Natural killer cell treated with Interleukin-12 subunit alpha and Interleukin-12 subunit beta and Interleukin-15 and Interleukin-18, amount 100 ng/mL, for 72 hours (primary cell): ENCODE results near the gene DDX27. TPM values are rescaled to one million over a fixed set of nuclear protein-coding genes. Genes with fewer than 3 reads are reported as not detected.

Experiments used
- ATAC-seq, 2 donors: fragments of 150-1000 bp; cut with Tn5 transposase in 1 of 2; sonication (Bioruptor Pico), chemical (Tn5 transposase) in 1 of 2; 2 replicates each; pipeline ENCODE4 v1.10.0; 2021
- DNase-seq: peaks from one replicate; pipeline ENCODE4 v3.0.0; 2022; ENCODE audit warnings: low spot score
- H3K27ac Mint-ChIP-seq, 2 donors: 1 replicate in 1 of 2; 2 replicates in 1 of 2; pipeline ENCODE4 v1.8.0; 2022; ENCODE audit warnings: mixed read lengths in 2 of 2, mild to moderate bottlenecking in 1 of 2, moderate library complexity in 1 of 2
- H3K27me3 Mint-ChIP-seq, 2 donors: 1 replicate in 1 of 2; 2 replicates in 1 of 2; pipeline ENCODE4 v1.8.0; 2022; ENCODE audit warnings: mixed read lengths in 2 of 2
- H3K36me3 Mint-ChIP-seq: one replicate; pipeline ENCODE4 v1.8.0; 2022; ENCODE audit warnings: mixed read lengths
- H3K4me1 Mint-ChIP-seq, 2 donors: 1 replicate in 1 of 2; 2 replicates in 1 of 2; pipeline ENCODE4 v1.8.0; 2022; ENCODE audit warnings: low read depth in 2 of 2, mixed read lengths in 2 of 2, mild to moderate bottlenecking in 1 of 2
- H3K4me3 Mint-ChIP-seq: one replicate; pipeline ENCODE4 v1.8.0; 2022; ENCODE audit warnings: mixed read lengths
- H3K9me3 Mint-ChIP-seq: 2 replicates; pipeline ENCODE4 v1.8.0; 2022; ENCODE audit warnings: mixed read lengths
- total RNA-seq, 2 donors: library from RNA; stranded (reverse); gene quantifications; one replicate each; pipeline ENCODE4 v1.2.3, GENCODE V29; 2022

The DDX27 gene
- total RNA-seq, 2 donors from 2014 or later = 41.4 to 60.2 TPM

GRCh38 chr20:49270177-49270576, 51.0 kb downstream of the DDX27 start:
- H3K36me3 Mint-ChIP-seq = peaks cover 59% of the 10 kb centered on the region
- DNase-seq = no peak
- H3K27me3 Mint-ChIP-seq = no peaks in the 10 kb centered on the region
- no peak for ATAC-seq
- peak overlapping the region; percentile 78 for H3K4me3 Mint-ChIP-seq
- H3K27ac Mint-ChIP-seq = no peak overlapping the region
- peaks cover 52 to 62% of the 10 kb centered on the region in 2 donors for H3K4me1 Mint-ChIP-seq
- peaks cover 4% of the 10 kb centered on the region for H3K9me3 Mint-ChIP-seq

- DNase-seq (no peak), ATAC-seq (no peak)
- no peak overlapping the region for H3K27ac Mint-ChIP-seq
- peak overlapping the region; percentile 78 for H3K4me3 Mint-ChIP-seq
- H3K9me3 Mint-ChIP-seq = peaks cover 4% of the 10 kb centered on the region
- H3K36me3 Mint-ChIP-seq = peaks cover 60% of the 10 kb centered on the region
- H3K27me3 Mint-ChIP-seq = no peaks in the 10 kb centered on the region
- peaks cover 53 to 68% of the 10 kb centered on the region in 2 donors for H3K4me1 Mint-ChIP-seq
Observed at GRCh38 chr20:49270736-49271135, 51.5 kb downstream of the DDX27 start.

GRCh38 chr20:49272654-49273053, 53.4 kb downstream of the DDX27 start:
- Mint-ChIP-seq H3K27ac (peak overlapping the region; percentile 9 to 38), H3K27me3 (no peaks in the 10 kb centered on the region), H3K4me1 (peaks cover 56 to 74% of the 10 kb centered on the region in 2 donors), H3K4me3 (peak overlapping the region; percentile 59), H3K36me3 (peaks cover 64% of the 10 kb centered on the region), H3K9me3 (peaks cover 4% of the 10 kb centered on the region)
- ATAC-seq (no peak), DNase-seq (no peak)

GRCh38 chr20:49273696-49274277, 54.6 kb downstream of the DDX27 start:
- peaks cover 4% of the 10 kb centered on the region for H3K9me3 Mint-ChIP-seq
- DNase-seq (no peak), ATAC-seq (no peak)
- H3K4me3 Mint-ChIP-seq = no peak overlapping the region
- H3K27me3 Mint-ChIP-seq = no peaks in the 10 kb centered on the region
- H3K4me1 Mint-ChIP-seq = peaks cover 51 to 72% of the 10 kb centered on the region in 2 donors
- H3K27ac Mint-ChIP-seq = peak overlapping the region in 1 of 2 donors; percentile 38
- H3K36me3 Mint-ChIP-seq = peaks cover 66% of the 10 kb centered on the region

GRCh38 chr20:49275216-49275615, 56.0 kb downstream of the DDX27 start:
- peaks cover 66% of the 10 kb centered on the region for H3K36me3 Mint-ChIP-seq
- H3K27me3 Mint-ChIP-seq = no peaks in the 10 kb centered on the region
- ATAC-seq (no peak), DNase-seq (no peak)
- peak overlapping the region; percentile 99 for H3K4me3 Mint-ChIP-seq
- no peaks in the 10 kb centered on the region for H3K9me3 Mint-ChIP-seq
- peaks cover 54 to 69% of the 10 kb centered on the region in 2 donors for H3K4me1 Mint-ChIP-seq
- peak overlapping the region; percentile 99 to 100 for H3K27ac Mint-ChIP-seq

GRCh38 chr20:49275636-49276035, 56.4 kb downstream of the DDX27 start:
- Mint-ChIP-seq H3K4me3 (peak overlapping the region; percentile 99), H3K36me3 (peaks cover 66% of the 10 kb centered on the region), H3K9me3 (peaks cover under 1% of the 10 kb centered on the region), H3K27me3 (no peaks in the 10 kb centered on the region), H3K27ac (peak overlapping the region; percentile 99 to 100), H3K4me1 (peaks cover 52 to 69% of the 10 kb centered on the region in 2 donors)
- no peak for ATAC-seq
- DNase-seq = no peak

- Mint-ChIP-seq H3K4me1 (peaks cover 53 to 70% of the 10 kb centered on the region in 2 donors), H3K4me3 (peak overlapping the region; percentile 99), H3K27me3 (no peaks in the 10 kb centered on the region), H3K27ac (peak overlapping the region; percentile 99 to 100), H3K36me3 (peaks cover 66% of the 10 kb centered on the region), H3K9me3 (peaks cover 6% of the 10 kb centered on the region)
- ATAC-seq (peak in 1 of 2 donors; percentile 31), DNase-seq (peak; percentile 79)
Observed at GRCh38 chr20:49276161-49276960, 57.1 kb downstream of the DDX27 start.

- Mint-ChIP-seq H3K27me3 (no peaks in the 10 kb centered on the region), H3K4me3 (peak overlapping the region; percentile 99), H3K4me1 (peaks cover 58 to 73% of the 10 kb centered on the region in 2 donors), H3K27ac (peak overlapping the region; percentile 99 to 100), H3K9me3 (peaks cover 7% of the 10 kb centered on the region), H3K36me3 (peaks cover 70% of the 10 kb centered on the region)
- ATAC-seq (peak in 1 of 2 donors; percentile 15), DNase-seq (peak; percentile 80)
Observed at GRCh38 chr20:49276961-49277785, 58.0 kb downstream of the DDX27 start.

- no peaks in the 10 kb centered on the region for H3K27me3 Mint-ChIP-seq
- peak overlapping the region; percentile 99 for H3K4me3 Mint-ChIP-seq
- H3K27ac Mint-ChIP-seq = peak overlapping the region; percentile 99 to 100
- DNase-seq (no peak), ATAC-seq (no peak)
- H3K9me3 Mint-ChIP-seq = peaks cover 7% of the 10 kb centered on the region
- peaks cover 72% of the 10 kb centered on the region for H3K36me3 Mint-ChIP-seq
- H3K4me1 Mint-ChIP-seq = peaks cover 60 to 73% of the 10 kb centered on the region in 2 donors
Observed at GRCh38 chr20:49277786-49278035, 58.5 kb downstream of the DDX27 start.

- peak within 1 kb of the TSS; percentile 99 to 100 for H3K27ac Mint-ChIP-seq
- peaks cover 10% of the 10 kb centered on the region for H3K9me3 Mint-ChIP-seq
Observed at GRCh38 chr20:49278036-49278817, 59.0 kb downstream of the DDX27 start, which contains the start of gene ZNFX1. Gene ZNFX1, minus strand, starts transcription at chr20:49278057. Its CDS starts 2,218 bp downstream, at chr20:49275839.

GRCh38 chr20:49278818-49279676, 59.8 kb downstream of the DDX27 start:
- H3K4me1 Mint-ChIP-seq = peaks cover 72 to 84% of the 10 kb centered on the region in 2 donors
- no peak for DNase-seq
- H3K9me3 Mint-ChIP-seq = peaks cover 15% of the 10 kb centered on the region
- H3K4me3 Mint-ChIP-seq = peak overlapping the region; percentile 99
- peaks cover 83% of the 10 kb centered on the region for H3K36me3 Mint-ChIP-seq
- H3K27ac Mint-ChIP-seq = peak overlapping the region; percentile 99 to 100
- no peak for ATAC-seq
- H3K27me3 Mint-ChIP-seq = no peaks in the 10 kb centered on the region

More at GRCh38 chr20:49278036-49278817, 59.0 kb downstream of the DDX27 start, which contains the start of gene ZNFX1:
- DNase-seq = peak; percentile 99
- peak; percentile 93 for ATAC-seq
- Mint-ChIP-seq H3K36me3 (peaks cover 75% of the 10 kb centered on the region), H3K27me3 (no peaks in the 10 kb centered on the region), H3K4me1 (peaks cover 63 to 76% of the 10 kb centered on the region in 2 donors), H3K4me3 (peak within 1 kb of the TSS; percentile 99)

GRCh38 chr20:49279677-49280462, 60.7 kb downstream of the DDX27 start:
- peaks cover 77 to 93% of the 10 kb centered on the region in 2 donors for H3K4me1 Mint-ChIP-seq
- no peak for ATAC-seq

More at GRCh38 chr20:49279677-49280462, 60.7 kb downstream of the DDX27 start:
- no peak for DNase-seq
- Mint-ChIP-seq H3K27me3 (no peaks in the 10 kb centered on the region), H3K27ac (peak overlapping the region; percentile 99 to 100), H3K36me3 (peaks cover 91% of the 10 kb centered on the region), H3K9me3 (peaks cover 15% of the 10 kb centered on the region), H3K4me3 (peak overlapping the region; percentile 99)
